Kidney (tissue), 14 donors: ENCODE data around the gene ADCY2. TPM values are rescaled to one million over a fixed set of nuclear protein-coding genes. Genes with fewer than 3 reads are reported as not detected.

ENCODE experiments used
- DNase-seq, 5 donors: peaks; one replicate each; pipeline ENCODE4 v3.0.0-alpha.2; 2013 to 2020
- FAIRE-seq: peaks from 2 replicates; lab custom pipeline; 2012; peaks lifted over from hg19 to GRCh38; lab: Jason Lieb, UNC
- H3K27ac ChIP-seq, 2 donors: one replicate each; pipeline ENCODE4 v1.7.0; 2013; ENCODE audit warnings: low read depth in 2 of 2, low read length in 2 of 2, inconsistent platforms in 1 of 2
- H3K27me3 ChIP-seq: one replicate; pipeline ENCODE4 v1.7.1; 2013; ENCODE audit warnings: low read length, inconsistent platforms; ENCODE audit not compliant: control insufficient read depth, insufficient read depth
- H3K36me3 ChIP-seq, 3 donors: one replicate each; pipeline versions ENCODE4 v1.7.0 to v1.7.1; 2013; ENCODE audit warnings: low read length in 3 of 3, control low read depth in 1 of 3, inconsistent platforms in 1 of 3; ENCODE audit not compliant: insufficient read depth in 3 of 3, control insufficient read depth in 2 of 3
- H3K4me1 ChIP-seq, 3 donors: one replicate each; pipeline versions ENCODE4 v1.7.0 to v1.7.1; 2013; ENCODE audit warnings: low read length in 3 of 3, inconsistent platforms in 1 of 3, low read depth in 1 of 3; ENCODE audit not compliant: control insufficient read depth in 2 of 3, insufficient read depth in 2 of 3
- H3K4me3 ChIP-seq, 3 donors: one replicate each; pipeline versions ENCODE4 v1.7.0 to v1.8.1; 2013; ENCODE audit warnings: low read length in 3 of 3, control low read depth in 1 of 3, inconsistent platforms in 1 of 3
- H3K9ac ChIP-seq, 3 donors: one replicate each; pipeline versions ENCODE4 v1.7.0 to v1.7.1; 2013; ENCODE audit warnings: low read length in 3 of 3, control low read depth in 1 of 3, inconsistent platforms in 1 of 3
- H3K9me3 ChIP-seq, 3 donors: one replicate each; pipeline versions ENCODE4 v1.7.0 to v1.7.1; 2013; ENCODE audit warnings: low read length in 3 of 3, control low read depth in 1 of 3, inconsistent platforms in 1 of 3; ENCODE audit not compliant: control insufficient read depth in 2 of 3, insufficient read depth in 1 of 3
- CTCF ChIP-seq: IDR thresholded peaks from 3 replicates; pipeline ENCODE4 v1.5.1; 2012; ENCODE audit warnings: mild to moderate bottlenecking, moderate library complexity, borderline replicate concordance; ENCODE audit not compliant: insufficient read depth; ENCODE audit errors: extremely low read depth
- intact Hi-C: fragments of 100-400 bp; cut with DNase I; formaldehyde crosslinking; loops from one replicate; pipeline ENCODE4 v1.11.1; 2022
- polyA plus RNA-seq: library from polyadenylated mRNA; stranded (reverse); fragments of 350-450 nt; fragmentation: Illumina TruSeq; extraction: RNeasy Lipid Tissue Mini Kit (QIAGEN cat#74804); gene quantifications from one replicate; pipeline ENCODE4 v1.2.3, GENCODE V29; 2014; ENCODE audit warnings: low read depth, low replicate concordance; ENCODE audit not compliant: insufficient read depth
- total RNA-seq: library from RNA; stranded (reverse); fragmentation: NEBNext Ultra II Directional; extraction: Animal tissue kit (Norgen Biotek cat#: 25700); gene quantifications from one replicate; pipeline ENCODE4 v1.2.1, GENCODE V29; 2021
- donor health status: control.
- donor health status: control.
- donor health status: control.
- donor health status: control.
- donor health status: control.
- donor health status: DM: yes; HTN: yes; CAD: no.
- donor health status: Normal renal cell carcinoma (clear cell type).

ADCY2 gene
- total and polyA plus RNA-seq, 2 donors from 2014 or later = 0.17 to 2.2 TPM

- Histone ChIP-seq H3K9me3 (no peaks in the 10 kb centered on the region), H3K4me3 (no peak overlapping the region), H3K4me1 (no peaks in the 10 kb centered on the region), H3K9ac (no peak overlapping the region), H3K27me3 (no peaks in the 10 kb centered on the region), H3K27ac (no peak overlapping the region), H3K36me3 (no peaks in the 10 kb centered on the region)
- TF ChIP-seq CTCF = no peak
- DNase-seq (no peak), FAIRE-seq (no peak)
- intact Hi-C loops = no loop called here
These were observed 415.8 kb downstream of the ADCY2 start for GRCh38 chr5:7811715-7812114.

GRCh38 chr5:7813007-7813406, 417.1 kb downstream of the ADCY2 start:
- no peak for FAIRE-seq
- Histone ChIP-seq H3K9ac (no peak overlapping the region), H3K36me3 (no peaks in the 10 kb centered on the region), H3K27me3 (no peaks in the 10 kb centered on the region), H3K4me1 (no peaks in the 10 kb centered on the region), H3K4me3 (no peak overlapping the region), H3K27ac (no peak overlapping the region), H3K9me3 (no peaks in the 10 kb centered on the region)
- TF ChIP-seq CTCF = no peak
- intact Hi-C loops = no loop called here
- DNase-seq = no peak

- H3K27me3 ChIP-seq = no peaks in the 10 kb centered on the region
- DNase-seq = no peak
- no peak overlapping the region for H3K4me3 ChIP-seq
- H3K4me1 ChIP-seq = no peaks in the 10 kb centered on the region
- H3K9ac ChIP-seq = no peak overlapping the region
- no peak for FAIRE-seq
- H3K9me3 ChIP-seq = no peaks in the 10 kb centered on the region
- H3K27ac ChIP-seq = no peak overlapping the region
- TF ChIP-seq CTCF = no peak
- intact Hi-C loops = no loop called here
- no peaks in the 10 kb centered on the region for H3K36me3 ChIP-seq
These were observed 417.6 kb downstream of the ADCY2 start for GRCh38 chr5:7813576-7813975.

- FAIRE-seq (no peak), DNase-seq (no peak)
- Histone ChIP-seq H3K36me3 (no peaks in the 10 kb centered on the region), H3K9ac (no peak overlapping the region), H3K9me3 (no peaks in the 10 kb centered on the region), H3K4me1 (no peaks in the 10 kb centered on the region), H3K4me3 (no peak overlapping the region), H3K27me3 (no peaks in the 10 kb centered on the region), H3K27ac (no peak overlapping the region)
- intact Hi-C loops = no loop called here
- TF ChIP-seq CTCF = no peak
These were observed 418.9 kb downstream of the ADCY2 start for GRCh38 chr5:7814816-7815215.
